AG04449 (cell line): ENCODE measurements around the gene CDR2.

Experiments used
- CTCF ChIA-PET: fragments of 350-600 bp; formaldehyde crosslinking; extraction: SDS; loops from one replicate; lab custom pipeline; 2021; ENCODE audit warnings: antibody characterized with exemption; lab: Yijun Ruan, JAX
- POLR2A ChIA-PET: fragments of 400-600, 350-600 bp; formaldehyde crosslinking; extraction: SDS; loops from one replicate; lab custom pipeline; 2020; ENCODE audit warnings: antibody characterized with exemption, inconsistent platforms; lab: Yijun Ruan, JAX
- DNase-seq: peaks from one replicate; pipeline ENCODE4 v3.0.0-alpha.2; 2010; ENCODE audit warnings: low read depth, low spot score
- H3K4me3 ChIP-seq: 2 replicates; pipeline ENCODE4 v1.5.1; 2011; ENCODE audit warnings: low read depth, mild to moderate bottlenecking, control low read depth, low read length
- CTCF ChIP-seq: IDR thresholded peaks from one replicate; pipeline ENCODE4 v1.5.1; 2011; ENCODE audit warnings: mild to moderate bottlenecking, moderate library complexity, low read length, control low read depth, inconsistent platforms; ENCODE audit not compliant: insufficient read depth; ENCODE audit errors: missing control alignments

The CDR2 gene

GRCh38 chr16:22366889-22367288 is 7.5 kb downstream of the CDR2 start:
- no peak for DNase-seq
- TF ChIP-seq CTCF = no peak
- H3K4me3 ChIP-seq = no peak overlapping the region
- ChIA-PET CTCF (no interaction called here), POLR2A (no interaction called here)

- TF ChIP-seq CTCF = no peak
- no peak for DNase-seq
- POLR2A ChIA-PET = no interaction called here
- no peak overlapping the region for H3K4me3 ChIP-seq
- CTCF ChIA-PET = no interaction called here
These were observed 8.0 kb downstream of the CDR2 start for GRCh38 chr16:22366371-22366770.

- ChIA-PET CTCF (interaction anchor here (1.4 kb wide), 1 partner anchor 19 kb away, joined by 3 read pairs; no protein-coding TSS in a partner anchor), POLR2A (no interaction called here)
- DNase-seq = no peak
- no peak for TF ChIP-seq CTCF
- no peak overlapping the region for H3K4me3 ChIP-seq
These were observed 10.2 kb downstream of the CDR2 start for GRCh38 chr16:22364241-22364640.

- ChIA-PET CTCF (interaction anchor here (0.9 kb wide), 1 partner anchor 17 kb away, joined by 3 read pairs; no protein-coding TSS in a partner anchor), POLR2A (no interaction called here)
- DNase-seq = no peak
- TF ChIP-seq CTCF = no peak
- no peak overlapping the region for H3K4me3 ChIP-seq
These were observed 13.3 kb downstream of the CDR2 start for GRCh38 chr16:22360963-22361659.

GRCh38 chr16:22359679-22360078 is 14.7 kb downstream of the CDR2 start:
- no peak overlapping the region for H3K4me3 ChIP-seq
- TF ChIP-seq CTCF = no peak
- DNase-seq = no peak
- POLR2A ChIA-PET = no interaction called here
- CTCF ChIA-PET = interaction anchor here (1.3 kb wide), 1 partner anchor 59 kb away, joined by 3 read pairs; no protein-coding TSS in a partner anchor

GRCh38 chr16:22358000-22358399 is 16.4 kb downstream of the CDR2 start:
- ChIA-PET CTCF (no interaction called here), POLR2A (interaction anchor here (0.6 kb wide), 1 partner anchor 29 kb away, joined by 3 read pairs; no protein-coding TSS in a partner anchor)
- TF ChIP-seq CTCF = no peak
- no peak for DNase-seq
- H3K4me3 ChIP-seq = no peak overlapping the region
